Gastroesophageal sphincter (tissue), 3 donors: Measurements from ENCODE around the gene ZNRF2.

Experiments
- CTCF ChIP-seq, 4 experiments: fragments of 200-600 bp in 2 of 4; fragments of 450-650 bp in 2 of 4; sonication (generic) in 1 of 4; IDR thresholded peaks; one replicate each; pipeline ENCODE4 v1.5.1; 2017 to 2019; ENCODE audit warnings: antibody characterized with exemption in 4 of 4, mild to moderate bottlenecking in 2 of 4, moderate library complexity in 2 of 4
- POLR2A ChIP-seq, 2 donors: fragments of 450-650 bp; IDR thresholded peaks; one replicate each; pipeline ENCODE4 v1.6.1; 2017; ENCODE audit warnings: antibody characterized with exemption in 2 of 2, mild to moderate bottlenecking in 2 of 2, moderate library complexity in 1 of 2
- POLR2AphosphoS5 ChIP-seq: sonication (generic); formaldehyde crosslinking; IDR thresholded peaks from one replicate; pipeline ENCODE4 v1.6.1; 2017; ENCODE audit warnings: antibody characterized with exemption

DNA sequence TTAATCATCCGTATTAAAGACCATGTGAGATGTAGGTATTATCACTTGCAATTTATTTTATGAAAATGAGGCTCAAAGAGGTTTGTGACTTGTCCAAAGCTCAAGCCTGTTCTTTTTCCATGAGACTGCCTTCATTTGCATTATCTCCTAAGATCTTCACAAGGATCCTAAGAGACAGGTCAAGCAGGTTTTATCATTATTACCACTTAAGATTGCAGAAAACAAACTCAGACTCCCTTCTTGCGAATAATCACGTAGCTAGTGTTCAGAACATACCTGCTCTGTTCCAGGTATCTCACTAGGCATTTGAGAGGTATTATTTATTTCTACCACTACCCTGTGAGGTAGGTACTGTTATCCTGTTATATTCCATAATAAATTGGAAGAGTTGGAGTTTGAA, 64.8 kb downstream of the ZNRF2 start:
- TF ChIP-seq CTCF (IDR thresholded peaks at IDR 0.05) (no peak), POLR2A (IDR thresholded peaks at IDR 0.05) (no peak), POLR2AphosphoS5 (no peak)
